Measurements from ENCODE around the gene STK11IP. TPM values are rescaled to one million over a fixed set of nuclear protein-coding genes. Genes with fewer than 3 reads are reported as not detected.
"Not testable (repeated sequence)": the region's sequence is repeated elsewhere in the genome, so short reads cannot be mapped to it uniquely, and the experiment has no call there.

Gene STK11IP
- total RNA-seq, 1 donor from 2014 or later: 34.5 TPM

DNA sequence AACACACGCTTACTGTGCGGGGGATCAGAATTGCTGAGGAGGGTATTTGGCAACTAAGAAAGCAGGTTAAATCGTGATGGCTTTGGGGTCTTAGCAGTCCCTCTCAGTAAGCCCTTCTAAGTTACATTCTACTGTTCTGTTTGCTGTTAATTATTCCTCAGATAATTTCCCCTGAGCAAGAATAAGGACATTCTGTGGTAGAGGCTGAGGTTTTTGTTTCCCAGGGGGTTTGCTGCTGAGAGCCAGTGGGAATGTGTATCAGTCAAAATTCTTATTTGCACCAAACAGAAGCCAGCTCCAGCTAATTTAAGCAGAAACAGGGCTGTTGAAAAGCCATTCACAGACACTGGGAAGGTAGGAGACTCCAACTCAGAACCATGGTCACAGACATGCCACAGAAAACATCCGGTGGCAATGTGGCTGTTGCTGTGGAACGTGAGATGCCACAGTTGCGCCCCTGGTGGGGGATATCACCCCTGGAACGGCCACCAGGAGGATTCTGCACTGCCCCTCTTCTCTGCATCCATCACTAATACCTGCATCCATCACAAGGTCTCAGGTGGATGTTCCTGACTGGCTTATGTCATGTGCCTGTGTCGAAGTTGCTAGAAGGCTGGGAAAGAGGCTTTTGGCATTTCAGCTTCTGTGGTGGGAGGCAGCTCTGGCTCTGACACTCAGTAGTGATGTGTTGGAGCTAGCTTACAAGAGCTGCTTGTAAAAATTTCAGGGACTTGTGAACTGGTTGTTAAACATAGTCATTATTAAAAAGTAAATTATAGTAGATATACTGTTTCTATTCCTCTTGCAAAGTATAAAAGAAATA is 53.0 kb downstream of the STK11IP start:
- no peak overlapping the region for H3K4me3 Mint-ChIP-seq (ENCODE audit: unreplicated experiment)

DNA sequence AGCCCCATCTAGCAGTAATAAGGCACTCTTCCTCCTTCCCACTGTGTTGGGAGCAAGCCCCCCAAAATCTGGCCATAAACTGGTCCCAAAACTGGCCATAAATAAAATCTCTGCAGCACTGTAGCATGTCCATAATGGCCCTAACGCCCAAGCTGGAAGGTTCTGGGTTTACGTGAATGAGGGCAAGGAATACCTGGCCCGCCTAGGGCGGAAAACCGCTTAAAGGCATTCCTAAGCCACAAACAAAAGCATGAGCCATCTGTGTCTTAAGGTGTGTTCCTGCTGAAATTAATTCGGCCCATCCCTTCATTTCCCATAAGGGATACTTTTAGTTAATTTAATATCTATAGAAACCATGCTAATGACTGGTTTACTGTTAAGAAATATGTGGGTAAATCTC is 54.0 kb downstream of the STK11IP start:
- H3K4me3 Mint-ChIP-seq (ENCODE audit: unreplicated experiment); H3K27ac Mint-ChIP-seq (ENCODE audit: unreplicated experiment); H3K4me1 Mint-ChIP-seq (ENCODE audit: low read depth, unreplicated experiment); DNase-seq; H3K27me3 Mint-ChIP-seq (ENCODE audit: unreplicated experiment); H3K36me3 Mint-ChIP-seq (ENCODE audit: unreplicated experiment); H3K9me3 Mint-ChIP-seq (ENCODE audit: unreplicated experiment): not testable (repeated sequence)

More for the DNA sequence above, 53.0 kb downstream of the STK11IP start:
- no peak for TF ChIP-seq CTCF (IDR thresholded peaks at IDR 0.05; ENCODE audit: partially characterized antibody, unreplicated experiment)
- H3K36me3 Mint-ChIP-seq (ENCODE audit: unreplicated experiment): no peaks in the 10 kb centered on the region
- H3K27ac Mint-ChIP-seq (ENCODE audit: unreplicated experiment): no peak overlapping the region
- H3K4me1 Mint-ChIP-seq (ENCODE audit: low read depth, unreplicated experiment): peaks cover under 1% of the 10 kb centered on the region
- DNase-seq: no peak
- H3K27me3 Mint-ChIP-seq (ENCODE audit: unreplicated experiment): peaks cover 1% of the 10 kb centered on the region
- no peaks in the 10 kb centered on the region for H3K9me3 Mint-ChIP-seq (ENCODE audit: unreplicated experiment)

DNA sequence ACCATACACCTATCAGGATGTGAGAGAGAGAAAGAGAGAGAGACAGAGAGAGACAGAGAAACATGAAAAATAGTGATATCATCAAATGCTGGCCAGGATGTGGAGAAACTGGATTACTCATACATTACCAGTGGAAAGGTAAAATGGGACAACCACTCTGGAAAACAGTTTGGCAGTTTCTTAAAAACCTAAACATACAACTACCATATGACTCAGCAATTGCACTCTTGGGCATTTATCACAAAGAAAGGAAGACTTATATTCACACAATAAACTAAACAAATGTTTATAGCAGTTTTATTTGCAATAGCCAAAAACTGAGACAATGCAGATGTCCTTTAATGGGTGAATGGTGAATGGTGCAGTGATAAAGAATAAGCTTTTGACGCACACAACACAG is 58.9 kb downstream of the STK11IP start:
- Mint-ChIP-seq H3K36me3 (ENCODE audit: unreplicated experiment) (peaks cover 14% of the 10 kb centered on the region), H3K4me3 (ENCODE audit: unreplicated experiment) (no peak overlapping the region), H3K9me3 (ENCODE audit: unreplicated experiment) (peaks cover 6% of the 10 kb centered on the region), H3K27ac (ENCODE audit: unreplicated experiment) (no peak overlapping the region), H3K27me3 (ENCODE audit: unreplicated experiment) (peaks cover 2% of the 10 kb centered on the region), H3K4me1 (ENCODE audit: low read depth, unreplicated experiment) (no peaks in the 10 kb centered on the region)
- TF ChIP-seq CTCF (IDR thresholded peaks at IDR 0.05; ENCODE audit: partially characterized antibody, unreplicated experiment): no peak
- DNase-seq: no peak

- no peak for TF ChIP-seq CTCF (IDR thresholded peaks at IDR 0.05; ENCODE audit: partially characterized antibody, unreplicated experiment)
- H3K27ac Mint-ChIP-seq (ENCODE audit: unreplicated experiment): no peak overlapping the region
- DNase-seq: no peak
- H3K36me3 Mint-ChIP-seq (ENCODE audit: unreplicated experiment): peaks cover 24% of the 10 kb centered on the region
- H3K4me1 Mint-ChIP-seq (ENCODE audit: low read depth, unreplicated experiment): no peaks in the 10 kb centered on the region
- peaks cover 4% of the 10 kb centered on the region for H3K27me3 Mint-ChIP-seq (ENCODE audit: unreplicated experiment)
- peaks cover 6% of the 10 kb centered on the region for H3K9me3 Mint-ChIP-seq (ENCODE audit: unreplicated experiment)
- no peak overlapping the region for H3K4me3 Mint-ChIP-seq (ENCODE audit: unreplicated experiment)
Observed at GRCh38 chr2:219658196-219658846, 60.7 kb downstream of the STK11IP start.

DNA sequence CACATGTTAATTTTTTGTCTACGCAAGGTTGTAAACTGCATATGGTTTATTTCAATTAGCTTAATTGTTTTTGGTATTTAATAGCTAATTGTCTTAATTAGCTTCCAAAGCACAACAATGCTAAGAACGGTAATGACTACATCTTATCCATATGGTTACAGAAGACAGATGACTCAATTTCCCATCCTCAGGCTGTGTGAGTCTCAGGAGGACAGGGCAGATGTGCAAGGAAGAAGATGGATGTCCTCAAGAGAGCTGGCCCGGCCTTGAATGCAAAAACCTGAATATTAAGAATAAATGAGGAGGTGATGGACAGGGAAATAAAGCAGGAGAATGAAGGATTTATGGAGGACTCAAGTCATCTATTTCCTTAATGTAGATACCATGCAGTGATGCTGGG is 61.2 kb downstream of the STK11IP start:
- Mint-ChIP-seq H3K36me3 (ENCODE audit: unreplicated experiment) (peaks cover 24% of the 10 kb centered on the region), H3K27me3 (ENCODE audit: unreplicated experiment) (peaks cover 4% of the 10 kb centered on the region)

More for the DNA sequence above, 61.2 kb downstream of the STK11IP start:
- H3K9me3 Mint-ChIP-seq (ENCODE audit: unreplicated experiment): peaks cover 8% of the 10 kb centered on the region
- DNase-seq: no peak
- TF ChIP-seq CTCF (IDR thresholded peaks at IDR 0.05; ENCODE audit: partially characterized antibody, unreplicated experiment): no peak
- H3K4me3 Mint-ChIP-seq (ENCODE audit: unreplicated experiment): no peak overlapping the region
- H3K27ac Mint-ChIP-seq (ENCODE audit: unreplicated experiment): no peak overlapping the region
- no peaks in the 10 kb centered on the region for H3K4me1 Mint-ChIP-seq (ENCODE audit: low read depth, unreplicated experiment)

Data from glutamatergic neuron (in vitro differentiated cells).